Vagina (tissue), 2 donors: ENCODE results near the gene TDRD5.

Experiments used
- CTCF ChIP-seq, 3 experiments: fragments of 450-650 bp in 2 of 3; fragments of 200-600 bp in 1 of 3; sonication (generic) in 1 of 3; IDR thresholded peaks; one replicate each; pipeline ENCODE4 v1.5.1; 2017 to 2019; ENCODE audit warnings: antibody characterized with exemption in 3 of 3, mild to moderate bottlenecking in 2 of 3, moderate library complexity in 2 of 3
- POLR2A ChIP-seq, 2 donors: fragments of 450-650 bp; IDR thresholded peaks; one replicate each; pipeline ENCODE4 v1.6.1; 2017; ENCODE audit warnings: antibody characterized with exemption in 2 of 2, mild to moderate bottlenecking in 2 of 2, moderate library complexity in 2 of 2

GRCh38 chr1:179702946-179703539 lies 111.4 kb downstream of the TDRD5 start:
- TF ChIP-seq CTCF (IDR thresholded peaks at IDR 0.05) (no peak), POLR2A (IDR thresholded peaks at IDR 0.05) (no peak)
